Measurements from ENCODE around the gene GPR52. TPM values are rescaled to one million over a fixed set of nuclear protein-coding genes. Genes with fewer than 3 reads are reported as not detected.

Gene GPR52
- total and polyA plus RNA-seq, 2 of the 13 experiments (the other 11 are each of a cell fraction or from before 2014, with no cell fraction given): 0.25 to 1.5 TPM

GRCh38 chr1:174491606-174492005 lies 43.8 kb downstream of the GPR52 start:
- FAIRE-seq (no peak), ATAC-seq (no peak), DNase-seq (ENCODE audit: low spot score) (no peak)
- Histone ChIP-seq H2AFZ (ENCODE audit: low read length) (no peak overlapping the region), H3K4me3 (replicated peaks in 1 of 3; ENCODE audit: insufficient read depth in 1 of 3, low read depth in 2 of 3, low read length in 3 of 3) (no peak overlapping the region), H3K4me2 (ENCODE audit: low read depth, low read length) (no peak overlapping the region), H3K9ac (ENCODE audit: insufficient read depth, low read depth, low read length) (no peak overlapping the region), H3K27me3 (ENCODE audit: control insufficient read depth in 1 of 2, insufficient read depth in 2 of 2, low read length in 2 of 2) (no peaks in the 10 kb centered on the region), H3K9me3 (ENCODE audit: low read length) (no peaks in the 10 kb centered on the region), H3K4me1 (ENCODE audit: insufficient read depth, low read length) (no peaks in the 10 kb centered on the region), H3K36me3 (replicated peaks in 1 of 2; ENCODE audit: control insufficient read depth in 1 of 2, insufficient read depth in 2 of 2, low read length in 2 of 2) (no peaks in the 10 kb centered on the region), H3K27ac (ENCODE audit: extremely low read length, insufficient read depth, low read length) (no peak overlapping the region), H4K20me1 (ENCODE audit: insufficient read depth, low read length) (no peaks in the 10 kb centered on the region), H3K79me2 (ENCODE audit: insufficient read depth, low read length) (no peaks in the 10 kb centered on the region)
- no TSS peak for BruUV-seq (replicated peaks)
- WGBS (ENCODE audit: low lambda C conversion rate): 89% methylated on average over 2 of the region's 2 CpGs
- intact Hi-C loops (cut with micrococcal nuclease; ENCODE audit: unreplicated experiment): loop anchor here (10.0 kb wide), 1 partner anchor 227 kb away; no protein-coding TSS in a partner anchor
- POLR2A ChIA-PET: no interaction called here
- in situ Hi-C loops (cut with HindIII; ENCODE audit: extremely low pct_ligation_motif_present, low pct_unique_long_range_greater_than_20kb): no loop called here
- CTCF ChIA-PET (ENCODE audit: low intra/inter-chr PET ratio, low total read pairs): no interaction called here
- TF ChIP-seq NR2C2 (CRISPR knock-in tag; IDR thresholded peaks at IDR 0.05; ENCODE audit: borderline replicate concordance) (no peak), ZBTB1 (CRISPR knock-in tag; IDR thresholded peaks at IDR 0.05; ENCODE audit: borderline replicate concordance) (no peak), HNRNPH1 (optimal IDR thresholded peaks at IDR 0.05; ENCODE audit: low read depth, low read length) (no peak), ZNF710 (CRISPR knock-in tag; IDR thresholded peaks at IDR 0.05; ENCODE audit: borderline replicate concordance) (no peak), ZFP36 (IDR thresholded peaks at IDR 0.05; ENCODE audit: borderline replicate concordance, low read depth, low read length, partially characterized antibody) (no peak), LCORL (IDR thresholded peaks at IDR 0.05) (no peak), LCORL (CRISPR knock-in tag; IDR thresholded peaks at IDR 0.05) (no peak), ZBTB40 (IDR thresholded peaks at IDR 0.05) (no peak), ZBTB40 (CRISPR knock-in tag; IDR thresholded peaks at IDR 0.05) (no peak), TCF7 (IDR thresholded peaks at IDR 0.05; ENCODE audit: low read depth) (no peak), SP140L (CRISPR knock-in tag; IDR thresholded peaks at IDR 0.05; ENCODE audit: borderline replicate concordance) (no peak), ZNF713 (CRISPR knock-in tag; IDR thresholded peaks at IDR 0.05) (no peak), ZNF280B (CRISPR knock-in tag; IDR thresholded peaks at IDR 0.05; ENCODE audit: borderline replicate concordance) (no peak)
